ENCODE measurements around the gene KCTD11. TPM values are rescaled to one million over a fixed set of nuclear protein-coding genes. Genes with fewer than 3 reads are reported as not detected.

KCTD11 gene
- total RNA-seq, 1 experiment from 2014 or later, result 5.3 TPM

- Histone ChIP-seq H4K8ac (replicated peaks; ENCODE audit: insufficient read length, low read depth, low read length) (no peak overlapping the region), H2BK12ac (ENCODE audit: insufficient read length, low read depth, low read length) (no peak overlapping the region), H2BK20ac (ENCODE audit: low read depth, low read length, poor library complexity, severe bottlenecking) (no peak overlapping the region), H3K27me3 (ENCODE audit: insufficient read depth, low read length) (no peaks in the 10 kb centered on the region), H3K4ac (ENCODE audit: low read depth, low read length) (no peak overlapping the region), H3K18ac (ENCODE audit: insufficient read length, low read depth, low read length) (no peak overlapping the region), H3T11ph (ENCODE audit: low read length) (no peak overlapping the region), H3K56ac (ENCODE audit: insufficient read length, low read depth, low read length) (no peak overlapping the region), H4K5ac (ENCODE audit: insufficient read length, low read depth, low read length) (no peak overlapping the region), H3K9me3 (ENCODE audit: control insufficient read depth, low read depth, low read length) (no peaks in the 10 kb centered on the region), H3K4me1 (ENCODE audit: insufficient read depth, low read length) (no peaks in the 10 kb centered on the region), H3K27ac (ENCODE audit: insufficient read length, low read depth, low read length) (no peak overlapping the region), H2AK5ac (ENCODE audit: insufficient read length, low read length) (no peak overlapping the region), H4K91ac (ENCODE audit: insufficient read length, low read depth, low read length) (no peak overlapping the region), H3K23ac (ENCODE audit: insufficient read length, low read depth, low read length) (no peak overlapping the region), H2BK5ac (ENCODE audit: insufficient read length, low read length) (no peak overlapping the region), H3K79me1 (ENCODE audit: insufficient read depth, low read depth, low read length, poor library complexity, severe bottlenecking) (no peaks in the 10 kb centered on the region), H2BK120ac (ENCODE audit: low read depth, low read length, poor library complexity, severe bottlenecking) (no peak overlapping the region), H3K4me2 (ENCODE audit: insufficient read depth, insufficient read length, low read length) (no peak overlapping the region), H3K79me2 (ENCODE audit: insufficient read depth, low read length) (peaks cover 2% of the 10 kb centered on the region; the same call in 1 of the 2 replicates), H3K23me2 (ENCODE audit: insufficient read length, low read depth, low read length, poor library complexity, severe bottlenecking) (peaks cover 14% of the 10 kb centered on the region), H3K9ac (ENCODE audit: extremely low read depth, insufficient read length, low read length) (no peak overlapping the region), H2AFZ (ENCODE audit: low read length) (no peak overlapping the region), H3K14ac (ENCODE audit: insufficient read depth, low read length) (no peak overlapping the region), H2BK15ac (ENCODE audit: low read depth, low read length) (no peak overlapping the region), H4K20me1 (ENCODE audit: control insufficient read depth, insufficient read depth, insufficient read length) (no peaks in the 10 kb centered on the region)
- Mint-ChIP-seq H3K27ac (no peak overlapping the region), H3K9me3 (no peaks in the 10 kb centered on the region), H3K27me3 (ENCODE audit: low read depth) (no peaks in the 10 kb centered on the region), H3K36me3 (ENCODE audit: insufficient read depth in 1 of 3, low read depth in 3 of 3) (peaks cover 18 to 41% (median 40%) of the 10 kb centered on the region in 3 experiments; a peak in 6 of 7 replicates), H3K4me1 (peaks cover 18 to 19% of the 10 kb centered on the region in 2 experiments), H3K4me3 (peak overlapping the region; percentile 42 to 46; a peak in 2 of 5 replicates)
- DNase-seq, result no peak
- TF ChIP-seq CTCF (conservative IDR thresholded peaks at IDR 0.05), result no peak
- no CpG with 5 or more reads among the region's 17 CpGs for WGBS (ENCODE audit: extremely low coverage, insufficient read length, low lambda C conversion rate)
These were observed 24.5 kb upstream of the KCTD11 start for GRCh38 chr17:7327501-7327900.

All from H9 (cell line).